Measurements from ENCODE around the gene SYT9.

The SYT9 gene

GRCh38 chr11:7251836-7252682 lies at the start of gene SYT9:
TSS of gene SYT9 (plus strand) at chr11:7251904. CDS start at chr11:7252187, 283 bp downstream.
- H3K4me3 ChIP-seq (ENCODE audit: low read depth, low read length): no peak within 1 kb of the TSS
- TF ChIP-seq CTCF (IDR thresholded peaks at IDR 0.05; ENCODE audit: low read depth, low read length) (no peak), MYC (IDR thresholded peaks at IDR 0.05; ENCODE audit: low read depth, low read length) (no peak), POLR2A (IDR thresholded peaks at IDR 0.05; ENCODE audit: extremely low read depth, insufficient read length) (no peak), MAX (IDR thresholded peaks at IDR 0.05; ENCODE audit: low read depth, low read length) (no peak)
- no peak for DNase-seq (ENCODE audit: low read depth)

GRCh38 chr11:7202412-7202811 lies 49.3 kb upstream of the SYT9 start:
- H3K4me3 ChIP-seq (ENCODE audit: low read depth, low read length): no peak overlapping the region
- TF ChIP-seq POLR2A (IDR thresholded peaks at IDR 0.05; ENCODE audit: extremely low read depth, insufficient read length) (no peak), MYC (IDR thresholded peaks at IDR 0.05; ENCODE audit: low read depth, low read length) (no peak), CTCF (IDR thresholded peaks at IDR 0.05; ENCODE audit: low read depth, low read length) (no peak), MAX (IDR thresholded peaks at IDR 0.05; ENCODE audit: low read depth, low read length) (no peak)
- DNase-seq (ENCODE audit: low read depth): no peak

GRCh38 chr11:7204778-7205177 lies 46.9 kb upstream of the SYT9 start:
- TF ChIP-seq MYC (IDR thresholded peaks at IDR 0.05; ENCODE audit: low read depth, low read length) (no peak), MAX (IDR thresholded peaks at IDR 0.05; ENCODE audit: low read depth, low read length) (no peak), POLR2A (IDR thresholded peaks at IDR 0.05; ENCODE audit: extremely low read depth, insufficient read length) (no peak)
- DNase-seq (ENCODE audit: low read depth): no peak
- H3K4me3 ChIP-seq (ENCODE audit: low read depth, low read length): no peak overlapping the region

GRCh38 chr11:7208391-7208790 lies 43.3 kb upstream of the SYT9 start:
- no peak for TF ChIP-seq MAX (IDR thresholded peaks at IDR 0.05; ENCODE audit: low read depth, low read length)
- no peak for TF ChIP-seq POLR2A (IDR thresholded peaks at IDR 0.05; ENCODE audit: extremely low read depth, insufficient read length)
- TF ChIP-seq CTCF (IDR thresholded peaks at IDR 0.05; ENCODE audit: low read depth, low read length): no peak
- no peak for TF ChIP-seq MYC (IDR thresholded peaks at IDR 0.05; ENCODE audit: low read depth, low read length)

GRCh38 chr11:7219491-7219890 lies 32.2 kb upstream of the SYT9 start:
- H3K4me3 ChIP-seq (ENCODE audit: low read depth, low read length): no peak overlapping the region
- DNase-seq (ENCODE audit: low read depth): no peak
- TF ChIP-seq CTCF (IDR thresholded peaks at IDR 0.05; ENCODE audit: low read depth, low read length) (no peak), MYC (IDR thresholded peaks at IDR 0.05; ENCODE audit: low read depth, low read length) (no peak), POLR2A (IDR thresholded peaks at IDR 0.05; ENCODE audit: extremely low read depth, insufficient read length) (no peak), MAX (IDR thresholded peaks at IDR 0.05; ENCODE audit: low read depth, low read length) (no peak)

More at GRCh38 chr11:7208391-7208790, 43.3 kb upstream of the SYT9 start:
- DNase-seq (ENCODE audit: low read depth): no peak
- no peak overlapping the region for H3K4me3 ChIP-seq (ENCODE audit: low read depth, low read length)

- TF ChIP-seq POLR2A (IDR thresholded peaks at IDR 0.05; ENCODE audit: extremely low read depth, insufficient read length): no peak
- DNase-seq (ENCODE audit: low read depth): no peak
- no peak overlapping the region for H3K4me3 ChIP-seq (ENCODE audit: low read depth, low read length)
These were observed 31.1 kb upstream of the SYT9 start for GRCh38 chr11:7220636-7221035.
